ENCODE data around the gene C10orf95. TPM values are rescaled to one million over a fixed set of nuclear protein-coding genes. Genes with fewer than 3 reads are reported as not detected.

Gene C10orf95
- total RNA-seq, 1 experiment from 2014 or later, result 0.21 TPM

- DNase-seq (ENCODE audit: low read depth, low spot score) (no peak), ATAC-seq (no peak)
- POLR2A ChIA-PET, result interaction anchor here (0.6 kb wide), 1 partner anchor 87 kb away, joined by 5 read pairs; no protein-coding TSS in a partner anchor
- CTCF ChIA-PET, result interaction anchor here (1.4 to 2.7 kb wide), 2 partner anchors 20 to 170 kb away, joined by 6 to 19 read pairs; no protein-coding TSS in a partner anchor
- Histone ChIP-seq H3K4me3 (ENCODE audit: low read depth in 2 of 2, low read length in 2 of 2) (0 out of 4 replicates have a peak overlapping the region, but pooled peaks of 1 of the 2 experiments have one; percentile 7), H3K27me3 (ENCODE audit: control insufficient read depth, insufficient read depth, low read length) (no peaks in the 10 kb centered on the region), H3K4me1 (ENCODE audit: control insufficient read depth, insufficient read depth, low read length) (peaks cover 45% of the 10 kb centered on the region), H3K9me3 (ENCODE audit: control insufficient read depth, insufficient read depth, low read depth, low read length) (no peaks in the 10 kb centered on the region), H3K27ac (ENCODE audit: low read length) (peak overlapping the region; percentile 72), H3K36me3 (ENCODE audit: control insufficient read depth, insufficient read depth, low read length) (peaks cover 4% of the 10 kb centered on the region; the same call in 1 of the 2 replicates)
- intact Hi-C loops (cut with micrococcal nuclease; ENCODE audit: unreplicated experiment), result loop anchor here (5.0 kb wide), 1 partner anchor 173 kb away; the partner anchor contains the start of gene ELOVL3
- no peak for TF ChIP-seq TCF7L2 (IDR thresholded peaks at IDR 0.05; ENCODE audit: low read depth, low read length)
- no peak for TF ChIP-seq POLR2AphosphoS5 (IDR thresholded peaks at IDR 0.05; ENCODE audit: low read depth, low read length)
- TF ChIP-seq REST (IDR thresholded peaks at IDR 0.05; ENCODE audit: insufficient read depth in 1 of 2, low read depth in 2 of 2, low read length in 1 of 2), result no peak
- no peak for TF ChIP-seq SIN3A (IDR thresholded peaks at IDR 0.05; ENCODE audit: borderline replicate concordance, insufficient read depth, low read depth, low read length)
- TF ChIP-seq CTCF (IDR thresholded peaks at IDR 0.05), result no peak
- BruUV-seq (replicated peaks), result no TSS peak
- in situ Hi-C loops (cut with HindIII; ENCODE audit: low pct_unique_long_range_greater_than_20kb, low sequenced_read_pairs), result no loop called here
These were observed 51.3 kb downstream of the C10orf95 start for GRCh38 chr10:102400076-102400475.

Small RNAs within 50 kb of the gene (microRNA-seq; reads per million reads assigned to microRNA genes)
- 327 reads per million, percentile 69 among the genes with 10 or more reads in this experiment for gene MIR146B (ENCODE audit: unreplicated experiment)

Other genes starting within 250 kb of the C10orf95 start
- 1.2 TPM for gene ELOVL3, start 225.2 kb downstream of the C10orf95 start, total RNA-seq (2021; ENCODE audit: unreplicated experiment)
- 0.49 TPM for gene PITX3, start 210.0 kb downstream of the C10orf95 start, total RNA-seq (2021; ENCODE audit: unreplicated experiment)
- 65.0 TPM for gene GBF1, start 206.0 kb downstream of the C10orf95 start, total RNA-seq (2021; ENCODE audit: unreplicated experiment)
- 105 TPM for gene NFKB2, start 55.8 kb downstream of the C10orf95 start, total RNA-seq (2021; ENCODE audit: unreplicated experiment)
- gene PSD, start 32.8 kb downstream of the C10orf95 start, total RNA-seq (2021; ENCODE audit: unreplicated experiment), result 2.4 TPM
- gene FBXL15, start 30.7 kb downstream of the C10orf95 start, total RNA-seq (2021; ENCODE audit: unreplicated experiment), result 7.9 TPM
- 79.3 TPM for gene CUEDC2, start 19.0 kb downstream of the C10orf95 start, total RNA-seq (2021; ENCODE audit: unreplicated experiment)
- 147 TPM for gene ACTR1A, start 51.2 kb upstream of the C10orf95 start, total RNA-seq (2021; ENCODE audit: unreplicated experiment)
- 9.5 TPM for gene SUFU, start 52.4 kb upstream of the C10orf95 start, total RNA-seq (2021; ENCODE audit: unreplicated experiment)
- gene TRIM8, start 192.9 kb upstream of the C10orf95 start, total RNA-seq (2021; ENCODE audit: unreplicated experiment), result 54.4 TPM

Data from Panc1 (cell line).